NCI-H1092 treated with DMSO at 0.1 percent for 48 hours (cell line): ENCODE data around the gene CCDC86.

ENCODE experiments used
- DNase-seq: peaks from one replicate; lab custom pipeline; 2025; lab: John Stamatoyannopoulos, UW

CCDC86 gene

DNA sequence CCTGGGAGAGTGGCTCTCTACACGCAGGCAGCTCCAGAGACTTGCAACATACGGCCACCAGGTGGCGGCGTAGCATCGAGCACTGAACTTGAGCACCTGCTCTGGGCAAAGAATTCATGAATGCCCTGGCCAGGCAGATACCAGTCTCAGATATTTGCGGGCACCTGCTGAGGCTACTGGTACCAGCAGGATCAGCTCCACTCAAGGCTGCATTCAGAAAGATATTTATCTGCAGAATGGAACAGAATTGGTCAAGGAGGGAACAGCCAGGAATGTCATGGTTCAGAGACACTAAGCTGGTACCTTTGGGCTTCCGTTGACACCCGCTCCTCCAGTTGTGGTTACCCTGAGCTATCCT is 10.8 kb upstream of the CCDC86 start:
- peak; percentile 93 for DNase-seq

DNA sequence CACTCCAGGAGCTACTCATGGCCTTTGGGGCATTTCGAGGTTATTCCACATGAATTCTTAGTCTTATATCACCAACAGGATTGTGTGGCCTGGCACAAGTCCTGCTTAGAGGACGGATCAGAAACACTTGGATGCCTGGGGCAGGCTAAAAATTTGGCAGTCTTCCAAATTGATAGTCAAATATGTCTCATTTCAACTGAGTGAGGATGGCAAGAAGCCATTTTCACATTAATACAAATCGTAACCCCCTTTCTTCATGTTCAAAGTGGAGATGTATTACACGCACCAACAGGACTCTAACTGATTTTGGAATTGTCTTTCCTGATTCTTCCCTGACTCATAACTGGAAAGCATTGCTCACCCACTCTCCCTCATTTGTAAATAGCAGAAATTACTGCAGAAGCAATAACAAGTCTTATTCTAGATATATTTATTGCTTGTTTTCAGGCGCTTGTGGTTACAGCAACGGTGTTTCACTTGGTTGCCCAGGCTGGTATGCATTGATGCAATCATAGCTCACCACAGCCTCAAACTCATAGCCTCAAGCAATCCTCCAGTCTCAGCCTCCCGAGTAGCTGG is 10.3 kb upstream of the CCDC86 start:
- DNase-seq, result peak; percentile 92

DNA sequence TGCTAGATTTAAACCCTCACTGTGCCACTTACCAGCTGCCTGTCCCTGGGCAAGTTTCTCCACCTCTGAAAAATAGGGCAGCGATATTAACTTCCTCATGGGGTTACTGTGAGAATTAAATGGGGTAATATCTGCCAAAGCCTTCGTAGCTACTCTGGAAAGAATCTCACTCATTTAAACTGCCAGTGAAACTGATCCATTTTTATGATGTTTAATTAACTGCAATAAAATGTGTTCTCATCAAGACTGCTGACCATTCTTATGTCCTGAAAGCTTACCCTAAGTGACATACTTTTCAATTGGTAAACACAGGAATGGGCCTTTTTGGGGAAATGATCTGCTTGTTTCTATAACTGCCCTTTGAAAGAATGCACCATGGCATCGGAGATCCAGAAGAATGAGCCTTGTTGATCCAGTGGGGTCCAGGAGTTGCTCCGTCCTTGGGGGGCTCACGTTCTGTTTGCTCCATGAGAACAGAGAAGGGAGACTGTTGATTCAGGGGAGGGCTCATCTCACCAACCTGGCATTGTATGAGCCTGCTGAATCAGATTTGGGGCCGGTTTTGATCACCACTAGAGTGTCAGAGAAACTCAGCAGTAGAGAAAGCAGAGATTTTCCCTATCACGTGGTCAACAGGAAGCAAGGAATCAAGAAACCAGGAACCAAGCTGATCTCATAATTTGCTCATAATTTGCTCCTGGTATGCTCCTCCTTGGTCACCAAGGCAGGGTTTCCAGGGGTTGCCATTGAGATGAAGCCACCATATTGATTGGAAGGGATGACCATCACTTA is 7.0 kb upstream of the CCDC86 start:
- DNase-seq, result no peak

DNA sequence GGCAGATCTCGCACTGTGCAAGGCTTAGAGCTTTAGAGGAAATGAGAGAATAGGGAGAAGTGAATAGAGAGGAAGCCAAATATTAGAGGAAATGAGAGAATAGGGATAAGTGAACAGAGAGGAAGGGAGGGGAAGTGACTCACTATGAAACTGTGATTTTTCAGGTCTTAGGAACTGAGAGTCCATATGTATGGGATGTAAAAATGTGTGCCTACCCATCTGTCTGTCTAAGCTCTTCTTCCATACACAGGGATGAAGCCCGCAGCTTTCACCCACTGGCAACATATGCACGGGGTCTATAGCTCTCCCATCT is 6.4 kb upstream of the CCDC86 start:
- DNase-seq, result no peak

DNA sequence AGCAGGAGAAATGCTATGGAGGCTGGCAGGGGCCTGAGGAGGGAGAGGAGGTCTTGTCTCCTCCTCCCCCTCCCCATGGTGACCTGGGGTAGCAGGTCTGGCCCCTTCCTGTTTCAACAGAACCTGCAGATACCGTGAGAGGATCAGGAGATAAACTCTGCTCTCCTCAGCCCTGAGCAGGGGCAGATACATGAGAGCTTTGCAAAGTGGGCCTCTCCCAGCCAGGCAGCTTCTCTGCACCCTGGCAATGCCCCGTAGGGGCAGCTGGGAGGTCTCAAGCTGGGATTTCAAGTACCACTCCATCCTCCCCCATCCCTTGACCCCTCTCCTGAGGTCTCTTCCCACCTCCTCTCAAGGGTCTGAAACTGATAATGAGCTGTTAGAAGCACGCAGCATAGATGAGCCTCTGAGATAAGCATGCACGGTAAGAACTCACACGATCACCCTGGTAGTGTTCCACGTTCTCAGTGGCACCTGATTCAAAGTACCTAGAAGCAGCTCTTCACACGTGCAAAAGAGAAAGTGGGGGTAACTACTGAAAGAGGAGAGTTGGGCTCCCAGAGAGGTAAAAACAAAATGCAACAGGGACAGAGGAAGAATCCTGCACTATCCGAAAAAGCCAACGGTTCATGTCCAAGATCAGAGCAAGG is 4.9 kb upstream of the CCDC86 start:
- DNase-seq, result no peak

DNA sequence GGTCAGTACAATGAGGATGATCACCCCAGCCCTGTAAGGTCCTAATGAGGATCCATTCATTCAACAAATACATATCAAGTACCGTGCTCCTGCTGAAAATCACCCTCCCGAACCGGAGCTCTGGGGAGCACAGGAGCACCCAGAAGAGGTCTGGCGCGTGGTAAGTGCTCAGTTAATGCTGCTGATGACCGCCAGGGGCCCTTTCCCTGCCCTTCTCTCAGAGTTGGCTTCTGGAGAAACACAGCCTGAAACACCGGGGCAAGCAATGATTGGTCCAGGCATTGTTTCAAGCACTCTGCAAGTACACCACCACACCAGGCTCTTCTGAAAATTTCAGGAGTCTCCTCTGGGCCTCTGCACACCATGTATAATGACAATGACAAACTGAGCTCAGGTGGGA is 3.8 kb upstream of the CCDC86 start:
- DNase-seq, result no peak

DNA sequence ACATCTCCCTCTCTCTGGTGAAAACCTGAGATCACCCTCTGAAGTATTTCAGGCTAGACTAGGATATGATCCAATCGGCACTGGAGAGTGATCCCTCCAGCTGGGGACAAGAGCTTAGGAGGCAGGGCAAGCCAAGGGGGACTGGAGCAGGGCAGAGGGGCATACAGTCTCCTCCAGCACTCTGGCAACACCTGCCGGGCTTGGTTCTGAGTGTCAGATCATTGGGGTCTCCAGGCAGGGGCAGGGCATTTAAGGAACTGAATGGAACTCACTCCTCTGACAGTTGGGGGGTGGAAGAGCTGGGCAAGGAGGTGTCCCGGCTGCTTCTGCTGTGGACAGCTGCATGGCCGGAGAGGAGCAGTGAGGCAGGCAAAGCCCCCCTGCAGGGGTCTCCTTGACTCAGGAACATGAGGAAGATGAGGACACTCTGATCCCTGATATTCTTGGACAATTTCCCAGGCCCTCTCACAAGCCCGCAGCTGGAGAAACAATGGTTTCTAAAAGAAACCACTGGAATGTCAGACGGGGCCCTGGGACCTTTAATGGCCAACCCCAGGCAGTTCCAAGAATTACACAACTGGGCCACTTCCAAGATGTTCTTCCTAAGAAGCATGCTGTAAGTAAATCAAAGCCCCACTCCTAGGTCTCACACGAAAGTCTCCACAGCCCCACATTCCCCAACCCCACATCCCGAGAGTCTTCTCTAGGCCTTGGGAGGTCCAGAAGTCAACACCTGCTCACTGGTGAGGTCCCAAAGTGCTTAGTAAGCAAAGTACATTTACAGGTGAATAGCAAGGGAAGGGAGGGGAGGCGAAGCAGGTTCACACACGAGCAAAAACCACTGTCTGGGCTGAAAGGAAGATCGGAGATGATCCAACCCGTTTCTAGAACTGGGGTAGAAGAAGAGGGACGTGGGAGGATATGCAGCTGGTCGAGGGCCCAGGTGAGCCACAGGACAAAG is 1.2 kb upstream of the CCDC86 start:
- DNase-seq, result no peak

DNA sequence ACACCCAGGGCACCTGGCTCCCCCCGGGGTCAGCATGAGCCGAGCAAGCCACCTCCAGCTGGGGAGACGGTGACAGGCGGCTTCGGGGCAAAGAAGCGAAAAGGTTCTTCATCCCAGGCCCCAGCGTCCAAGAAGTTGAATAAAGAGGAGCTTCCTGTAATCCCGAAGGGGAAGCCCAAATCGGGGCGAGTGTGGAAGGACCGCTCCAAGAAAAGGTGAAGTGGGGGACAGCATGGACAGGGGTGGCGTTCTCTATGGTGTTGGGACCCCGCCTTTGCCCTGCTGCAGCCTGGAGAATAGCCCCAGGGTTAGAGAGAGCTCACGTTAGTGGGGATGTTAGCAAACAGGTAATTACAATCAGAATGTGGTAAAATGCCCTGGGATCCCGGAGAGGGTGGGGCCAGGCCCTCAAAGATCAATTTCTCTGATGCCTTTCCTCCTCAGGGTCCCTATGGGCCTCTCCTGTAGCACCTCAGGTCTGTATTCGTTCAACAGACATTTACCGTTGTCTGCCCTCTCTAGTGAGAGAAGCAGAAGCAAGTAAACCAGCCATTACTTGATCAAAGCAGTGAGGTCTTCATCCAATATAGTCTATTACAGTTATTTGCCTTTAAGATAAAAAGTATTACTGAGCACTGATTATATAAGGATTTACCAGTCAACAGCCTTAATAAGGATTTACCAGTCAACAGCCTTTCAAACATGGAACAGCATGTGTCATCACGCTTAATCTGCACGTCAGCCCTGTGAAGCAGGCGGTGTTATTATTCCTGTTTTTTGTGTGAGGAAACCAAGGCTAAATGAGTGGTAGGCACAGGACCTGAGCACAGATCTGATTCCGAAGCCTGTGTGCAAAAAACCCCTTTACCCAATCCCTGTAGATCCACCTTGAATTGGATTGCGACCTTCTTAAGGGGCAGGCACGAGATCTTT is 1.0 kb downstream of the CCDC86 start:
- no peak for DNase-seq

DNA sequence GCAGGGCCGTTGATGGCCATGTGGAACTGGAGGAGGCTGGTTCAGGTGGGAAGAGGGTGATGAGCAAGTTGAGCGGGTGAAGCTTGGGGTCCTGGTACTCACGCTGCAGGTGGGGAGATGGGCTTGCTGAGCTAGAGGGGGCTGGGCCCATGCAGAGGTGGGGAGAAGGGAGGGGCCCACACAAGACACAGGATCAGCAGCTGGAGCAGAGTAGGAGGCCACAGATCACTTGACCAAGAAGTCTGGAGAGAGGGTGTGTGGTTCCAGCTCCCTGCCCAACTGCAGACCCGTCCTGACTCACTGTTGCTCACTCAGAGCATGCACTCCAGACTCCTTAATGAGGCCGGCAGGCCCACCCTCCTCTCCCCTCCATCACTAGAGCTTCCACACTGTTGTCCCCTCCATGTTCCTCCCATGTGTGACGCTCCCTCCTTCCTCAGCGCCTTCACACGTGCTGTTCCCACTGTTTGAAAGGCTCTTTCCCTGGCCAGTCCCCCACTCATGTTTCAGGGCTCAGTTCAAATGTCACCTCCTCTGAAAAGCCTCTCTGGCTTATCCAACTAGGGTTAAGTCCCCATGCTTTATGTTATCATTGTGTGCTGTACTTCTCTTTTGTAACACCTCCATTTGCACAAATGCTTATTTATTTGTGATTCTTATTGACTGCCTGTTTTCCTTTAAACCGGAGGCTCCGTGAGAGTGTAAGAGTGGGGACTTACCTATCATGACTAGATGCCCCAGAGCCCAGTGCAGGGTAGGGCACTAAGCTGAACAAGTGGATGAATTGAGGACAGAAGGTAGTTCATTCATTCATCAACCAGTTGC is 2.3 kb downstream of the CCDC86 start:
- DNase-seq, result no peak

DNA sequence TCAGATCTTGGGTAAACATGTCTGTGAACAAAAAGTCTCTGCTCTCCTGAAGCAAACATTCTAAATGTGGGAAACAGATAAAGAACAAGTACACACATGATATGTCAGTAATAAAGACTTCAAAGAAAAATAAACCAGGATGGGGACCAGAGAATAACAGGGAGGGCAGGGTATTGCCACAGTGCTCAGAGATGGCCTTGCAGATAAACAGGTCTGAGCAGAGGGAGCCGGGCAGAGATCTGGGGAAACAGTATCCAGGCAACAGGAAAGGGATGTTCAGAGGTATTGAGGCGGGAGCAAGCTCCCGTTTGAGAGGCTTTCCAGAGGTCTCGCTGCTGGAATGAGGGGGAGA is 2.9 kb downstream of the CCDC86 start:
- DNase-seq, result no peak

DNA sequence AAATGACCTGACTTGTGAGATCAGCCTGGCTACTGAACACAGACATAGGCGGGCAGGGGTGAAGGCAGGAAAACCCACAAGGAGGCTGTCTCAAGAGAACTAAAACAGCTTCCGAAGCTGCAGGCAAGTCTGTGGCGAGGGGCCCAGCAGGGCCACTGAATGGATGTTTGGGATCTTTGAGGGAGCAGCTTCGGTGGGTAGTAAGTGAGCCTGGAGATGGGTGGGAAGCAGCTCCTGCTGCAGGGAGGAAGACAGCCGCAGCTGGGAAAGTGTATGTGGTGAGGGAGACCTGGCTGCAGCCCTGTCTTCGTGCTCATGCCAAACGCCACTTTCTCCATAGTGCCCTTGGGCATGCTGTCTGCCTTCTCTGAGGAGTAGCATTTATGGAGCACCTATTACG is 3.4 kb downstream of the CCDC86 start:
- DNase-seq, result no peak

DNA sequence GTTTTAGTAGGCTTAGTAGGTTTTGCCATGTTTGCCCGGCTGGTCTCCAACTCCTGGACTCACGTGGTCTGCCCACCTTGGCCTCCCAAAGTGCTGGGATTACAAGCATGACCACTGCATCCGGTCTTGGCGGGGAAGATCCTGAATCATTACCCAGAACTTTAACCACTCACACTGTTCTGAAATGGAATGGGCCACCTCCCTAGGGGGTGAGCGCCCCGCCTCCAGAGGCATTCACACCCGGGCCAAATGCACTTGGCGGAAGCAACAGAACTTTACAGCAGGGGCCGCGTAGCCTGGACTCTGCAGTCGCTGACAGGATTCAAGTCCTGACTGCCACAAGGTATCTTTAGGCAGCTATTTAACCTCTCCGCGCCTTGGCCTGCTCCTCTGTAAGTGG is 5.4 kb downstream of the CCDC86 start:
- no peak for DNase-seq

DNA sequence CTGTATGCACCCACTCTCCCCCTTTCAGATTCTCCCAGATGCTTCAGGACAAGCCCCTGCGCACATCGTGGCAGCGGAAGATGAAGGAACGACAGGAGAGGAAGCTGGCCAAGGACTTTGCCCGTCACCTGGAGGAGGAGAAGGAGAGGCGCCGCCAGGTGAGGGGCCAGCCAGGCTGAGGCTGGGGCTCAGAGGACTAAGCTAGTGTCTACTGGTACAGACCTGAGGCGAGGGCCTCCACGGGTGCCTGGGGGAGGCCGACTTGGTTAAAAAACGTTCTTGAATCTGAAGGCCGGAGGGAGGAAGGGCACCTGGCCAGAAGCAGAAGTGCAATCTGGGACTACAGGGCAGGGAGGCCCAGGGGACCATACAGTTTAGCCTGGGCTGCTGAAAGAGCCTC is 6.0 kb downstream of the CCDC86 start:
- DNase-seq, result no peak

DNA sequence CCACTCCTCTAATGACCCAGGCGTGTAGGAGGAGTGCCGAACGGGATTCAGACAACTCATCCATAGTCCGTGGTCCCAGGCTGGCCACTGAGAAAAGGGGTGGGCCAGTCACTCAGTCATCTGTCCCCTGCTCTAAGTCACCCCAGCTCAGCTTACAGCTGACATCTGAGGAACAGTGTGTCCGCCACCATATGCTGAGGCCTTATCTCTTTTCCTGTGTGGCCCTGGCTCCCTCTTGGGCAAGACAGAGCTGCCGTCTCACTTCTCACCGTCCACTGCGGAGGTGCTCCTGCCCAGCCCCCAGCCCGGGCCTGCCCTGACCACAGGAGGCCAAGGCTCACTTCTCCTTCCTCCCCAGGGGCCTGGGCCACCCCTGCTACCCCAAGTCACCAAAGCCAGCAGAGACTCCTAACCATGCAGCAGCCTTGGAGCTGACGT is 6.8 kb downstream of the CCDC86 start:
- DNase-seq, result no peak

DNA sequence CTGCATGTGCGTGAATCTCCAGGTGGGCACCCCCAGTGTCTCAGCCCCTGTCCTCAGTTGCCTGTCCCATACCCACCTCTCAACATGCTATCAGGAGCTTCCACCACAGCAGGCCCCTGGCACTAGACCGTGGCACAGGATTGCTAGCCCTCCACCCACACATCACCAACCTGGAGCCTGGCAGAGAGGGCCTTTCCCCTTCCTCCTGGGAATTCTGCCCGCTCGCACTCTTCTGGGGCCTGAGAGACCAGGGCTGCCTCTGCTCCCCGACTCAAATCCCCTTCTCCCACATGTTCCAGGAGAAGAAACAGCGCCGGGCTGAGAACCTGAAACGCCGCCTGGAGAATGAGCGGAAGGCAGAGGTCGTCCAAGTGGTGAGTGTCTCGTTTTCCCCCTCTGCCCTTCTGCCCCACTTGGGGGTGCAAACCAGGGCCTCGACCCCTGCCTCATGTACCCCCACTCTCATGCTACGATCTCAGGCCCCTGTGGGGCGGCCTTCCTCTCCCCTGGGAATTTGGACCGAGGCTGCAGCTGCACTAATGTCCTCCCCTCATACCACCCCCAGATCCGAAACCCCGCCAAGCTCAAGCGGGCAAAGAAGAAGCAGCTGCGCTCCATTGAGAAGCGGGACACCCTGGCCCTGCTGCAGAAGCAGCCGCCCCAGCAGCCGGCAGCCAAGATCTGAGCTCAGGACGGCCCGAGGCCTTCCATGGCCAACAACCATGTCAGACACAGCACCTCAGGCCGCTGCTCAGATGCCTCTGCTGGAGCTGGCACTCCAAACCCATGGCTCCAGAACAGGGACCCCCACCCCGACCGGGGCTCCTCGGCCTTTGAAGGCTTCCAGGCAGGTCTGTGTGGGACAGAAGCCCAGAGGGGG is 8.0 kb downstream of the CCDC86 start:
- no peak for DNase-seq

DNA sequence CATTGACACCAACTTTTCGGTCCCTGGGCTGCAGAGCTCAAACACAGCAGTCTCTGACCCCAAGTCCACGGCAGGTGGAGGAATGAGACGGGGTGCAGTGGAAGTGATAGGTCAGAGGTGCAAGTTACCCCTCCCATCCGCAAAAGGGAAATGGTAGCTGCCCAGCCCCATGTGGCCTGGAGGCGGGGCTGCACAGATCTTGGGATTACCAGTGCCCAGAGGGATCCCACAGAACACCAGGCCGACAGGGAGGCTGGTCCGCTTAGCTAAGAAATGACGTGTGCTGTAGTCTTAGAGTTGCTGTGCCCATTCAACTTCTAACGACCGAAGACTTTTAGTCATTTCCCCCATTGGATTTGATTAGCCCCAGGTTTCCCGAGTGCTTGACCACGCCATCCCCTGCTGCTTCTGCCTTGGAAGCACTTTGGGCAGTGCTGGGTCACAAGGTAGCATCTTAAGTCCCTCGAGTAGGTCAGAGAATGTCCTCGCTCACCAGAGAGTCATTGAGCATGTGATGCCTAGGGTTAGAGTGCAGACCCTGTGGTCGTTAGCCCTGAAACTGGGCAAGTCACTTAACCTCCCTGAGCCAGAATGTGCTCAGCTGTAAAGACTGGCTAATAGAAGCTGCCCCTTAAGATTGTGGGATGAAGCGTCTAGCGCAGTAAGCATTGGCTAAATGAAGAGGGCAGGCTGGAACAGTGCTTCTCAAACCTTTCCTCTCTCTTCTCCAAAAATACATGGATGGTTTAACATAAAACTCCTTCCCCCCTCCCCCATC is 9.6 kb downstream of the CCDC86 start:
- no peak for DNase-seq

DNA sequence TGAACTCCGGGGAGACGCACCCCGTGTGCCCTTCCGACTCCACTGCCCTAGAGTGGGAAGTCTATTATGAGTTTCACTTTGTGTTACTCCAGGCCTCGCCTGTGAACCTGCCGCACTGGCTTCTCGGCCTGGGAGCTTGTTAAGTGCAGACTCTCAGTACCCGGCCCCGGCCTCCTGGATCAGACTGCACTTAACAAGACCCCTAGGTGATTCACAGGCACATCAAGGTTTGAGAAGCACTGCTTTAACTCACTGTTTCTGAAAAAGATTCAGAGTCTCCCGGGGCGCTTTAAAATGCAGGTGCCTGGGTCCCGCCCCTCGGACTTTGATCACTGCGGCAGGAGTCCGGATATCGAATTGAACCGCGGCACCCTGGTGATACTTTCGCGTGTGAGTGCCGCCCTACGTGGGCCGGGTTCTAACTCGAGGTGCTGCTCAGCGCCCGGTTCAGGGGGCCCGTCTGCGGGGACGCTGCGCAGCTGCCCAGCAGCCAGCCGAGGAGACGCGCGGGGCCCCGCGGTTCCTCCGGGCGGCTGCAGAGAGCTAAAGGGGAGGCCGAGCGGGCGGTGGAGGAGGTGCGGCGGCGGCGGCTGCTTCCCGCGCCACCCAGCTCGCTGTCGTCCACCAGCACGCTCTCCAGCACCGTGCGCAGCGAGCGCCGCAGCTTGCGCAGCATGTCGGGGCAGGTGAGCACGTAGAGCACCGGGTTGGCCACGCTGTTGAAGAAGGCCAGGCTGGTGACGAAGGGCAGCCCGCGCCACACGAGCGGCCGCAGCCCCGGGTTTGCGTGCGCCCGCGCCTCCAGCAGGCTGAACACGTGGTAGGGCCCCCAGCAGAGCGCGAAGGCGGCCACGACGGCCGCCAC is 10.4 kb downstream of the CCDC86 start:
- DNase-seq, result no peak
